ENCODE data around the gene MOB3C. TPM values are rescaled to one million over a fixed set of nuclear protein-coding genes. Genes with fewer than 3 reads are reported as not detected.

MOB3C gene
- total and polyA plus RNA-seq, 2 of the 4 experiments (the other 2 are of a cell fraction): 7.3 to 9.0 TPM

DNA sequence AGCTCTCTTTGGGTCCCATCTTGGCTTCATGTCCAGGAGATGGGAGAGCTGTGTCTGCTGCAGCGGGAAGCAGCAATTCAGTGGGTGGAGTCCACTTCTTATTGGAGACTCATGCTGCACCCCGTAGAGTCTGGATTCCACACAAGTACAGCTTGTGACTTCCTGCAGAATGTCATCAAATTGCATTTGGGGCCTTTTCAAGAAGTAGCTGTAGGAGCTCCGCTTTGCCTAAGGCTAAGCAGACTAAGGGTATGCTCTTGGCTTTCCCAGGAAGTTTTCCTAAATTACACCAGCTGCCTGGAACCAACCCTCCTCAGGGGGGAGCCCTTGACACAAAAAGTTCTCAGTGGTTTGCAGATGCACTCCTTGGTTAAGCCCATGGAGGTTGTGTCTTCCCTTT is 5.7 kb upstream of the MOB3C start:
- H3K9me1 ChIP-seq (ENCODE audit: insufficient read depth, low read length): no peaks in the 10 kb centered on the region
- H4K20me1 ChIP-seq (ENCODE audit: insufficient read depth, low read length): no peaks in the 10 kb centered on the region
- no peak overlapping the region for H4K8ac ChIP-seq (ENCODE audit: low read depth in 2 of 2, low read length in 2 of 2)
- H3K14ac ChIP-seq (replicated peaks; ENCODE audit: low read depth, low read length): no peak overlapping the region
- H2AK5ac ChIP-seq (ENCODE audit: low read depth, low read length): no peak overlapping the region
- no peak overlapping the region for H3K4ac ChIP-seq (ENCODE audit: low read depth, low read length)
- no peak overlapping the region for H2BK120ac ChIP-seq (ENCODE audit: low read depth, low read length)
- H3K23ac ChIP-seq (ENCODE audit: low read depth, low read length): no peak overlapping the region
- H3K27me3 ChIP-seq (ENCODE audit: control insufficient read depth, insufficient read depth, low read length): no peaks in the 10 kb centered on the region
- H3K4me3 ChIP-seq (ENCODE audit: insufficient read depth, low read depth, low read length): no peak overlapping the region
- no peak overlapping the region for H2BK5ac ChIP-seq (ENCODE audit: low read depth, low read length, poor library complexity, severe bottlenecking)
- H2BK20ac ChIP-seq (ENCODE audit: low read depth, low read length): no peak overlapping the region
- intact Hi-C loops (cut with micrococcal nuclease): loop anchor here (1.0 kb wide), 1 partner anchor 103 kb away; no protein-coding TSS in a partner anchor
- H3K27ac ChIP-seq (ENCODE audit: insufficient read depth, low read length): no peak overlapping the region
- TF ChIP-seq FOS (IDR thresholded peaks at IDR 0.05; ENCODE audit: low read depth, low read length): no peak
- no peak for TF ChIP-seq POLR2A (IDR thresholded peaks at IDR 0.05; ENCODE audit: low read depth, low read length)
- TF ChIP-seq SMC3 (IDR thresholded peaks at IDR 0.05; ENCODE audit: low read depth, low read length): peak; percentile 39
- no peak for TF ChIP-seq CHD1 (IDR thresholded peaks at IDR 0.05; ENCODE audit: low read depth, low read length)
- TF ChIP-seq MXI1 (IDR thresholded peaks at IDR 0.05; ENCODE audit: borderline replicate concordance, low read depth, low read length): no peak
- TF ChIP-seq, protein P1, sequence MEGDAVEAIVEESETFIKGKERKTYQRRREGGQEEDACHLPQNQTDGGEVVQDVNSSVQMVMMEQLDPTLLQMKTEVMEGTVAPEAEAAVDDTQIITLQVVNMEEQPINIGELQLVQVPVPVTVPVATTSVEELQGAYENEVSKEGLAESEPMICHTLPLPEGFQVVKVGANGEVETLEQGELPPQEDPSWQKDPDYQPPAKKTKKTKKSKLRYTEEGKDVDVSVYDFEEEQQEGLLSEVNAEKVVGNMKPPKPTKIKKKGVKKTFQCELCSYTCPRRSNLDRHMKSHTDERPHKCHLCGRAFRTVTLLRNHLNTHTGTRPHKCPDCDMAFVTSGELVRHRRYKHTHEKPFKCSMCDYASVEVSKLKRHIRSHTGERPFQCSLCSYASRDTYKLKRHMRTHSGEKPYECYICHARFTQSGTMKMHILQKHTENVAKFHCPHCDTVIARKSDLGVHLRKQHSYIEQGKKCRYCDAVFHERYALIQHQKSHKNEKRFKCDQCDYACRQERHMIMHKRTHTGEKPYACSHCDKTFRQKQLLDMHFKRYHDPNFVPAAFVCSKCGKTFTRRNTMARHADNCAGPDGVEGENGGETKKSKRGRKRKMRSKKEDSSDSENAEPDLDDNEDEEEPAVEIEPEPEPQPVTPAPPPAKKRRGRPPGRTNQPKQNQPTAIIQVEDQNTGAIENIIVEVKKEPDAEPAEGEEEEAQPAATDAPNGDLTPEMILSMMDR (conservative IDR thresholded peaks at IDR 0.05; ENCODE audit: low read depth, low read length): peak; percentile 52
- TF ChIP-seq RAD21 (IDR thresholded peaks at IDR 0.05; ENCODE audit: low read length): peak; percentile 53
- no peak for TF ChIP-seq MAFK (IDR thresholded peaks at IDR 0.05; ENCODE audit: low read depth, low read length)
- no peak for TF ChIP-seq NFE2L2 (IDR thresholded peaks at IDR 0.05; ENCODE audit: low read depth, low read length)
- TF ChIP-seq MAZ (IDR thresholded peaks at IDR 0.05; ENCODE audit: borderline replicate concordance, low read depth, low read length): no peak
- no peak for TF ChIP-seq RFX5 (IDR thresholded peaks at IDR 0.05; ENCODE audit: low read depth, low read length)
- no peak for TF ChIP-seq CEBPB (IDR thresholded peaks at IDR 0.05; ENCODE audit: low read depth, low read length)
- no peak for TF ChIP-seq RCOR1 (IDR thresholded peaks at IDR 0.05; ENCODE audit: insufficient replicate concordance, low read length)
- TF ChIP-seq, protein P2, sequence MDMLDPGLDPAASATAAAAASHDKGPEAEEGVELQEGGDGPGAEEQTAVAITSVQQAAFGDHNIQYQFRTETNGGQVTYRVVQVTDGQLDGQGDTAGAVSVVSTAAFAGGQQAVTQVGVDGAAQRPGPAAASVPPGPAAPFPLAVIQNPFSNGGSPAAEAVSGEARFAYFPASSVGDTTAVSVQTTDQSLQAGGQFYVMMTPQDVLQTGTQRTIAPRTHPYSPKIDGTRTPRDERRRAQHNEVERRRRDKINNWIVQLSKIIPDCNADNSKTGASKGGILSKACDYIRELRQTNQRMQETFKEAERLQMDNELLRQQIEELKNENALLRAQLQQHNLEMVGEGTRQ (IDR thresholded peaks at IDR 0.05; ENCODE audit: low read depth, low read length): no peak
- TF ChIP-seq, protein P3, sequence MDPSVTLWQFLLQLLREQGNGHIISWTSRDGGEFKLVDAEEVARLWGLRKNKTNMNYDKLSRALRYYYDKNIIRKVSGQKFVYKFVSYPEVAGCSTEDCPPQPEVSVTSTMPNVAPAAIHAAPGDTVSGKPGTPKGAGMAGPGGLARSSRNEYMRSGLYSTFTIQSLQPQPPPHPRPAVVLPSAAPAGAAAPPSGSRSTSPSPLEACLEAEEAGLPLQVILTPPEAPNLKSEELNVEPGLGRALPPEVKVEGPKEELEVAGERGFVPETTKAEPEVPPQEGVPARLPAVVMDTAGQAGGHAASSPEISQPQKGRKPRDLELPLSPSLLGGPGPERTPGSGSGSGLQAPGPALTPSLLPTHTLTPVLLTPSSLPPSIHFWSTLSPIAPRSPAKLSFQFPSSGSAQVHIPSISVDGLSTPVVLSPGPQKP (IDR thresholded peaks at IDR 0.05; ENCODE audit: borderline replicate concordance, low read depth, low read length): no peak
- no peak for TF ChIP-seq BHLHE40 (IDR thresholded peaks at IDR 0.05; ENCODE audit: low read depth, low read length)
- H3K56ac ChIP-seq (ENCODE audit: extremely low read depth, insufficient read depth, low read length): no peak overlapping the region
- no peak overlapping the region for H3K4me2 ChIP-seq (ENCODE audit: low read depth, low read length)
- H3K36me3 ChIP-seq (ENCODE audit: control insufficient read depth, insufficient read depth, low read length): no peaks in the 10 kb centered on the region
- H4K5ac ChIP-seq (ENCODE audit: low read depth, low read length): no peak overlapping the region
- no peak overlapping the region for H2AFZ ChIP-seq (replicated peaks; ENCODE audit: low read length, poor library complexity)
- CTCF ChIA-PET: interaction anchor here (0.5 to 1.7 kb wide), 4 partner anchors 8 to 106 kb away, joined by 3 to 12 read pairs (median 3); no protein-coding TSS in a partner anchor
- in situ Hi-C loops (cut with MboI; ENCODE audit: low sequenced_read_pairs): no loop called here
- no peak overlapping the region for H4K91ac ChIP-seq (ENCODE audit: insufficient read depth, low read depth, low read length)
- WGBS, 2 experiments (ENCODE audit: extremely low coverage in 2 of 2, insufficient read length in 1 of 2): 54% methylated on average over 2 of the region's 3 CpGs; no CpG with 5 or more reads in 1 of the 2 experiments
- POLR2A ChIA-PET (ENCODE audit: unreplicated experiment): no interaction called here
- no peak overlapping the region for H3K18ac ChIP-seq (ENCODE audit: low read depth, low read length)
- H3K4me1 ChIP-seq (ENCODE audit: control insufficient read depth, insufficient read depth, low read length): no peaks in the 10 kb centered on the region; the same call in 1 of the 2 replicates
- peak; percentile 84 for ATAC-seq (ENCODE audit: low read depth)
- no TSS peak for BruUV-seq (replicated peaks)
- H2BK15ac ChIP-seq (ENCODE audit: low read depth, low read length): no peak overlapping the region
- H3K9ac ChIP-seq (ENCODE audit: low read depth, low read length): no peak overlapping the region
- peak; percentile 28 for DNase-seq
- no peak overlapping the region for H2AK9ac ChIP-seq (replicated peaks; ENCODE audit: low read depth, low read length, poor library complexity)
- dilution Hi-C loops (cut with HindIII; ENCODE audit: low sequenced_read_pairs, unreplicated experiment): no loop called here
- no peaks in the 10 kb centered on the region for H3K79me1 ChIP-seq (ENCODE audit: low read depth in 1 of 2, low read length in 2 of 2)
- H3K9me3 ChIP-seq (ENCODE audit: control insufficient read depth, insufficient read depth, low read length): no peaks in the 10 kb centered on the region

All from IMR-90 (cell line).